ENCODE results near the gene TMPRSS2.
"Not testable (repeated sequence)": the region's sequence is repeated elsewhere in the genome, so short reads cannot be mapped to it uniquely, and the experiment has no call there.

TMPRSS2 gene

GRCh38 chr21:41444703-41445464, 63.1 kb downstream of the TMPRSS2 start:
- no peak for DNase-seq

GRCh38 chr21:41443562-41443961, 64.4 kb downstream of the TMPRSS2 start:
- no peak for DNase-seq

DNA sequence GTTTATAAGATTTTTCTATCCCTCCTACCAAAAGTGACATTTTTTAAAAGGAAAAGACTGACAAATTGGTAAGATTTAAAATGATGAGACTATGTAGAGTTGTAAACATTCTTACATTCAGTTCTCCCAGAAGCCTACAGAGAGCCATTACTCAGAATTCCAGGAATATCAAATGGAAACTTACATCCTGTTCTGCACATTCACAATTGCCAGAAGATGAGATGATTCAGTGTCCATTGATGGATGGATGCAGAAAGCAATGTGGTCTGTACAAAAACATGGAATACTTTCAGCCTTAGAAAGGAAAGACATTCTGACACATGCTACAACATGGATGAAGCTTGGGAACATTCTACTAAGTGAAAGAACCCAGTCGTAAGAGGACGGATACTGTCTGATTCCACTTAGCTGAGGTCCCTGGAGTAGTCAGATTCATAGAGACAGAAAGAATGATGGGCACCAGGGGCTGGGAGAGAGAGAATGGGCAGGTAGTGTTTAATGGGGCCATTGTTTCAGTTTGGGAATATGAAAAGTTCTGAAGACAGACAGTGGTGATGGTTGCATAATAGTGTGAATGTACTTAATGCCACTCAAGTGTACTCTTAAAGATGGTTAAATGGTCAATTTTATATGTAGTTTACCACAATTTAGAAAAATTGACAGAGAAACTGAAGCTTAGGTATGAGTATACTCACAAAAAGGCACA, 65.3 kb downstream of the TMPRSS2 start:
- DNase-seq: no peak

GRCh38 chr21:41441546-41441945, 66.4 kb downstream of the TMPRSS2 start:
- no peak for DNase-seq

DNA sequence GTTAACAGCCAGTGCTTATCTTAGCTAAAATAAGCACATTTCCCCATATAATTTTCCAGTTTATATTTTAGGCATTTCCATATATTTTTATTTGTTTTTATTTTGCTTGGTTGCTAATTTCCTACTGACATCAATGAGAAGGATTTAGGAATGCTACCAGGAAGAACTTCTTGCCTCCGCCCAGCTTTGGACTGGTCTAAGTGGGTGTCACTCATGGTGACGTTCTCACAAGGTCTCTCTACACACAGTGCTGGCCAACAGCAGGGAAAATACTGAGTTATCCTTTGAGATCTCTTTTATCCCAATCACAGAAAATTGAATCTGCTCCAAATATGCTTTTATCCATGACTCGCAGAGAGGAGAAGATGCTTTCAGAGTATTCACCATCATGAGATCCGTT, 68.7 kb downstream of the TMPRSS2 start:
- no peak for DNase-seq

DNA sequence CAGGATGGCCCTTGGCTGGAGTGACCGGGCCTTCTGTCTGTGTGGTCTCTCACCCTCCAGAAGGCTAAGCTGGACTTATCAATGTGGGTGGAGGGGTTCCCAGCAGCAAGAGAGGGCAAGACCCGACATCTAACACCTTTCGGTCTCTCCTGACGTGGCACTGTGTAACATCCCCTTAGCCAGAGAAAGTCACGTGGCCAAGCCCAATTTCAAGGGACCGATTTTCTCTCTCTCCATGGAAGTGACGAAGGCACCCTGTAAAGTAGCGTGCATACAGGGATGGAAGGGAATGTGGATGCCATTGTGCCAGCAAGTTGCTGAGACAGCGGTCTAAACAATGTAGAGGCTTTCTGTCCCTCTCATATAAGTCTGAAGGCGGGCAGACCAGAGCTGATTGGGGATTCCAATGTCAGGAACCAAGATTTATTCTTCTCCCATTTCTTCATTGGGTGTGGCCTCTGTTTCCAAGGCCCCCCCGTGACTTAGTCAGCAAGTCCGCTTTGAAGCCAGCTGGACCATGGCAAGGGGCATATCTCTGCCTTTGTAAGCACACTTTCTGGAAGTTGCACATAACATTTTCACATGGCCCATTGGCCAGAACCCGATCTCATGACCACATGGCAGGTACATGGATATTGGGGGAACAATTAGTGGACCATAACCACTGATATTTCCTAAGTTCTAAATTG, 69.4 kb downstream of the TMPRSS2 start:
- DNase-seq: no peak

GRCh38 chr21:41437729-41438128, 70.2 kb downstream of the TMPRSS2 start:
- no peak for DNase-seq

DNA sequence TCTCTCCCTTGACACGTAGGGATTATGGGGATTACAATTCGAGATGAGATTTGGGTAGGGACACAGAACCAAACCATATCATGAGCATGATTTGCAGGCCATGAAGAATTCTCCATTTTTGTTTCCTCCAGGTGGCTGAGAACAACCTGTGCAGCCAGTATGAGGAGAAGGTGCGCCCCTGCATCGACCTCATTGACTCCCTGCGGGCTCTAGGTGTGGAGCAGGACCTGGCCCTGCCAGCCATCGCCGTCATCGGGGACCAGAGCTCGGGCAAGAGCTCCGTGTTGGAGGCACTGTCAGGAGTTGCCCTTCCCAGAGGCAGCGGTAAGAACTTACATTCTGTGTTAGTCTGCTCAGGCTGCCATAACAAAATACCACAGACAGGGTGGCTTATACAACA, 72.3 kb downstream of the TMPRSS2 start:
- no peak for DNase-seq

GRCh38 chr21:41433566-41433965, 74.4 kb downstream of the TMPRSS2 start:
- DNase-seq: no peak

GRCh38 chr21:41432562-41433460, 75.1 kb downstream of the TMPRSS2 start:
- DNase-seq: no peak

GRCh38 chr21:41431788-41432548, 76.0 kb downstream of the TMPRSS2 start:
- no peak for DNase-seq

DNA sequence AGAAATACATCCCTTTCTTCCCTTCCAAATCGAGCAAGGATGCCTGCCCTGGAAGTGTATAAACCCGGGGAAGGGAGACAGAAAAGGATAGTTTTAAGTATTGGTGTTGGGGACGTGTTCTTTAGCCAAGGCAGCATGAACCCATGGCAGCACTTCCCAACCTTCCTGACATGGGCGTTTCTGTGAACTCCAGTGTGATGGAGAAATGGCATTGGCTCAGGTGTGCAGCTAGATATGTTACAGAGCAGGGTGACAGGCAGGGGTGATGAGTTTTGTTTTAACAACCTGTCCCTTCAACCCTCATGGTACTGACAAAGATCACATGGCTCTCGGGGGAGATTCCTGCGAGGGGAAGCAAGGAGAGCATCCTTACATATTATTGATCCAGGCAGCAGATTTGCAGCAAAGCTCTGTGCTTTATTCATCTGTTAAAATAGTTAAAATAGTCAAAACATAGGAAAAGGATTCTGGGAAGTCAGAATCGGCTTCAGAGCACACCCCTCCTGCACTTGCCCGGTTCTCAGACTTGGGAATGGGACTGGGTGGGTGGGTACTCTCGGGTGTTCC, 78.0 kb downstream of the TMPRSS2 start:
- no peak for DNase-seq

DNA sequence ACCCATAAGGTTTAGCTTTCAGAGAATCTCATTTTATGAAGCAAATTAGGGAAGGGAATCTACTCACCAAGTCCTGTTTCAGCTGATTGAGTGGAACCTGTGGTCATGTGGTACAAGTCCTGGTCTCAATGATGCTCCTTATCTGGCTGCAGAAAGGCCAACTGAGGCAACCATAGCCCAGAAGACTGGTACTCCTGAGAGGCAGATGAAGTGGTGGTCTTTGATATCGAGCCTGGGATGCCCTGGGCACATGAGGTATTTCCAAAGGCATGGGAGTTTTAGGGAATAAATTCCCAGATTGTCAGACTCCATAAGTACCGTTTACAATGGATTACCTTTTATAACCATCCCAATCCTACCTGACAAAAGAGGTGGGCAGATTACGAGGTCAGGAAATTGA, 78.7 kb downstream of the TMPRSS2 start:
- DNase-seq: no peak

DNA sequence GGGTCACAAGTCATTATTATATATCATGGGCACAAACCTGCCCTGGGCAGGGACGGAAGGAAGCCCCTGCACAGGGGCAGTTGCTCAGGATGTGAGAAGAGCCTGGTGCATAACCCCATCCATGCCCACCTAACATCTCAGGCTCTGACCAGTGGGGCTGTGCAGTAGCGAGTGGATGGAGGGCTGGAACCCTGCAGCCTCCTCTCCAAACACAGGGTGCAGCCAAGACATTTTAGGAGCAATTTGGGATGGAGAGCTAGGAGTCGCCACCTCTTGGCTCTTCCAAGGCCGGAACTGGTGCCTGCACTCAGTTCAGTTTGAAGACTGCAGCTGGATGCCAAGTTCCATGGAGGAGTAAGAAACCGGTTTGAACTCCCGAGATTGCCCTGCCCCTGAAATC, 79.1 kb downstream of the TMPRSS2 start:
- DNase-seq: no peak

DNA sequence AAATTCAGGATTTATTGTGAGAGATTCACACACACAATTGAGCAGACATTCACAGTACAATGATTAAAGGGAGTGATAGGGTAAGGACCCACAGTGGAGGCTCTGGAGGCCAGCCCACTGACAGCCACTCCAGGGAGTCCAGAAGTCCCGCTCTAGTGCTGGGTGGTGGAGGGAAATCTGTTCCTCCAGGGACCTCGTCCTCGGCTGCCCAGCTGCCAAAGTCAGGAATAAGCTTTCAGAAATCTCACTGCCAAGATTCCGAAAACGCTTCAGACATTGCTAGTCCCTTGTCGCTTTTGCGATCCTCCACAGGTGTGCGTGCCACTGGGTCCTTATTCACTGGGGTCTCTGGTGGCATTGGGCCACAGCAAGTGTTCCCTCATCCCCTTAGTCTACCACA, 79.6 kb downstream of the TMPRSS2 start:
- DNase-seq: no peak

DNA sequence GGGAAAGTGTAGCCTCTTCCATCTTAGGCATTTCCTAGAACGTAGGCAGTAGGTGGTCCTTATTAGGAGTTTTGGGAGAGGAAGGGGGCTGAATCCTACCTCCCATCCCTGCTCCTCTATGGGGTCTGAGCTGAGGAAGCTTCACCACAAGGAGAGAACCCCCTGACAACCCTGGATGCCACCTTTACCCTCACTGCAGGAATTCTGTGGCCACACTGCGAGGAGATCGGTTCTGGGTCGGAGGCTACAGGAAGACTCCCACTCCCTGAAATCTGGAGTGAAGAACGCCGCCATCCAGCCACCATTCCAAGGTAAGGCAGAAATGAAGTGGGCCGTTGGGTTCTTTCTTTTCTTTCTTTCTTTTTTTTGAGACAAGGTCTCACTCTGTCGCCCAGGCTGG, 80.4 kb downstream of the TMPRSS2 start:
- DNase-seq: no peak

DNA sequence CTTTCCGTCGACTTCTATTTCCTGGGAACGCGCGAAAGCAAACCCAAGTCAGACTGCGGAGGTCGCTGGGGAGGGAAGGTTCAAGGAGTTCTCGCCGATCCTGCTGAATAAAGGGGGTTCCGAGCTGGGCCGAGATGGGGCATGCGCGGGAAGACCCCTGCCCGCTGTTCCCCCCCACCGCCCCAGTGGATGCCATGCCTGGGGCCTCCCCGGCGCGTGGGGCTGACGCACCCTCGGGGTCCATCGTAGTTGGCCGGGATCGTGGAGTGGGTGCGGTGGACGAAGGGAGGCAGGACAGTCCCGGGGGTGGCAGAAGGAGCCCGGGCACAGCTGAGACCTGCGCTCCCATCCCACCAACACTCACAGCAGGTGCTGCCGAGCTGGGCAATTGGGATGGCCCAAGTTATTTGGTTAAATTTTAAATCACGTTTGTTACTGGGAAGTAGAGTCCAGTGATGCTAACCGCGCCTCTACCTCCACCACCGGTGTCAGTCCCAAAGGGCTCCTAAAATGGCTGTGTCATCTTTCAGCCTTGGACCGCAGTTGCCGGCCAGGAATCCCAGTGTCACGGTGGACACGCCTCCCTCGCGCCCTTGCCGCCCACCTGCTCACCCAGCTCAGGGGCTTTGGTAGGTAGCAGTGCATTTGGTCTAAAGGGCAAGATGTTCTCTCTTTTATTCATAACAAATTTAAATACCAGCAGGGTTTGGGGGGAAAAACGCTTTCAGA, 81.1 kb downstream of the TMPRSS2 start:
- no peak for DNase-seq

DNA sequence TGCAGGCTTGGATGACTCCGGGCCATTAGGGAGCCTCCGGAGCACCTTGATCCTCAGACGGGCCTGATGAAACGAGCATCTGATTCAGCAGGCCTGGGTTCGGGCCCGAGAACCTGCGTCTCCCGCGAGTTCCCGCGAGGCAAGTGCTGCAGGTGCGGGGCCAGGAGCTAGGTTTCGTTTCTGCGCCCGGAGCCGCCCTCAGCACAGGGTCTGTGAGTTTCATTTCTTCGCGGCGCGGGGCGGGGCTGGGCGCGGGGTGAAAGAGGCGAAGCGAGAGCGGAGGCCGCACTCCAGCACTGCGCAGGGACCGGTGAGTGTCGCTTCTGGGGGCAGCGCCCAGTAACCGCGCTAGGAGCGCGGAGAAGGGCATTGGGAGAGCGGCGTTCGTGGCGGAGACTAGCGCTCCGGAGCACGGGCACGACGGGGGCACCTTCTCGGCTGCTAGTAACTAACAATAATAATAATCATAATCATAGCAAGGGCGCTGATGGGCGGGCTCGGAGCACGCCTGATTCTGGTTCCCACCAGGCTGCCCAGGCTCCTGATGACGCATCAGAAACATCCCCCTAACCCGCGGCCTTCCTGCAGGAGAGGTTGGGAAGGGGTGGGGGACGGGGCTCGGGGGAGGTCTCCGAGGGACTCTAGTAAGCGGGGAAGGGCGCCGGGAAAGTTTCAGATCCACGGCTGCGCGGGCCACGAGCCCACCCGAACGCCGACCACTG, 81.8 kb downstream of the TMPRSS2 start, which contains the start of gene MX1:
Gene MX1, plus strand, starts transcription at position 286 of the 722 bp plus-strand sequence. CDS start 5,832 bp downstream, outside the sequence.
- DNase-seq: peak; percentile 65

DNA sequence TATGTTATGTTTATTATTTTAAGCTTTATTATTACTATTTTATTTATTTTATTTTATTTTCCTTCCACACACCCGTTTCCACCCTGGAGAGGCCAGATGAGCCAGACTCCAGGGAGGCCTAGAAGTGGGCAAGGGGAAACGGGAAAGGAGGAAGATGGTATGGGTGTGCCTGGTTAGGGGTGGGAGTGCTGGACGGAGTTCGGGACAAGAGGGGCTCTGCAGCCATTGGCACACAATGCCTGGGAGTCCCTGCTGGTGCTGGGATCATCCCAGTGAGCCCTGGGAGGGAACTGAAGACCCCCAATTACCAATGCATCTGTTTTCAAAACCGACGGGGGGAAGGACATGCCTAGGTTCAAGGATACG, 82.4 kb downstream of the TMPRSS2 start:
- no peak for DNase-seq

GRCh38 chr21:41423305-41423636, 84.7 kb downstream of the TMPRSS2 start:
- DNase-seq: not testable (repeated sequence)

Data from left hindlimb (tissue), 1 donor.